HG03097 (cell line): Measurements from ENCODE around the gene IMP3.
A peak's percentile ranks its signal among the peaks of the same experiment; 100 is the strongest.

Source experiments
- ATAC-seq: cut with Tn5 transposase; IDR thresholded peaks from one replicate; pipeline ENCODE4 v1.9.1; 2021; ENCODE audit not compliant: unreplicated experiment, low FRiP score

The IMP3 gene

DNA sequence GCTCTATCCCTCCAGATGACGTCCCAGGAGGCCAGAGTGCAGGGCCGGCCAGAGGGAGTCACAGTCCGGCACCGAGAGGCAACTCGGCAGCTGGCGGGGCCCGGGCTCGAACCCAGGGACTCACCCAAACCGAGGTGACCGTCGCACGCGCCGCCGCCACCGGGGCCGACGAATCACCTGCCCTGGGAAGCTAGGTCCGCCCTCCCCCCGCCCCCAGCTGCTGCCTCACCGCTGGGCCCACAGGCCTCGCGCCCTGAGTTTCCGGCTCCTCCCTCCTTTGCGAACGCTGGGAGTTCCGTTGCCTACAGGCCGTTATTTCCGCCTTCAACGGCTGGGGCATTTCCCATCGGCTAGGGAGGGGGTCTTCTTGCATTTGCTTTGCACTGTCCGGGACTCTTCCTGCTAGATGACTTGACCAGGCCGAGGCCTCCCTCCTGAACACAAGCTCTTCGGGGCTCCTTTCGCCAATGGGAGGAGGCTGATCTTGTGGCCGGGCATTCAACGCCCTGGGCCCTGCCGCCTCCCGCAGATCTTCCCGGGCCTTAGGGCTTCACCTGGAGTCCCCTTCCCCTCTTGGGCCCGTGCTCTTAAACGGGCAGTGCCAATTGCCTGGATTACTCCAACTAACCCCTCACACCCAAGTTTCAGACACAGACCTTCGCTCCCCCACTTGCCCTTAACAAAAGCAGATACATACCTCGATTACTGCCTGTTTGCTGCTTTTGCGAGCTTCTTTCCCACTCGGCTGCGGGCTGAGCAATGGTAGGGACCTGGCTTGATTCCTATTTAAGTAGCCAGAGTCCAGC, 14.3 kb downstream of the IMP3 start, which contains the start of gene SNUPN:
TSS of gene SNUPN (minus strand) at position 184 of the 806 bp plus-strand sequence. CDS start 4,674 bp downstream, outside the sequence.
- ATAC-seq: peak; percentile 82

DNA sequence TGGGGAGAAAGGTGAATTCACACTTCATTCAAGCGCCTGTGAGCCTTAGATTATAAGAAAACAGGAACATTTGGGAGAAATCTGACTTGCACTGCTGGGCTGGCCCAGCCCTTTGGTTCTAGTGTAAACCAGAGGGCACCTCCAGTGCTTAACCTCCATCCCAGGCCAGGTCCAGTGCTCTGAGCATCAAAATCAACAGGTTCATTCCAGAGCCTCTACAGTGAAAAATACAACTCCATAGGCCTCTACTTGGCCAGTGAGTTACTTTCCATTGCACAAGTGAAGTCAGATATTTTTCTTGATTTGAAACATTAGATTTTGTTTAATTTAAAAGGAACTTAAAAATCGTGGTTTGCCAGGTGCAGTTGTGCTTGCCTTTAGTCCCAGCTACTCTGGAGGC, 17.5 kb downstream of the IMP3 start:
- no peak for ATAC-seq

DNA sequence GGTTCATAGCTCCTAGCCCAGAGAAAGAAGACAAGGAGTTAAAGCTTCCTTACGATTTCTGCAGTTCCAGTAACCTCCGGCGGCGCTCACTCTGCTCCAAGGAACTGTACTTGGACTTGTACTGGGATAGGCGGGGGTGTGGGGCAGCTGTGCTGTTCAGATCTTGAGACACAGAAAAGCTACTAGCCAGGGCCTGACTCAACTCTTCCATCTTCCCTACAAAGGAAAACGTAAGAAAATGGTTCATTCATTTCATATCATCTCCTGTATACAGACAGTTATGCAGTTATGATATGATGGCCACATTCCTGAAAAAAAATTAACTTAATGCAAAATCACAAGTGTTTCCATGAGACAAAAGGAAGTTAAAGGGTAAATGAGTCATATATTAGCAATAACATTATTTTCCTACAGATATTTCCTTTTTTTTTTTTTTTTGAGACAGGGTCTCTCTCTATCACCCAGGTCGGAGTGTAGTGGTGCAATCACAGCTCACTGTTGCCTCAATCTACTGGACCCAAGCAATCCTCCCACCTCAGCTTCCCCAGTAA, 19.1 kb downstream of the IMP3 start:
- ATAC-seq: no peak

DNA sequence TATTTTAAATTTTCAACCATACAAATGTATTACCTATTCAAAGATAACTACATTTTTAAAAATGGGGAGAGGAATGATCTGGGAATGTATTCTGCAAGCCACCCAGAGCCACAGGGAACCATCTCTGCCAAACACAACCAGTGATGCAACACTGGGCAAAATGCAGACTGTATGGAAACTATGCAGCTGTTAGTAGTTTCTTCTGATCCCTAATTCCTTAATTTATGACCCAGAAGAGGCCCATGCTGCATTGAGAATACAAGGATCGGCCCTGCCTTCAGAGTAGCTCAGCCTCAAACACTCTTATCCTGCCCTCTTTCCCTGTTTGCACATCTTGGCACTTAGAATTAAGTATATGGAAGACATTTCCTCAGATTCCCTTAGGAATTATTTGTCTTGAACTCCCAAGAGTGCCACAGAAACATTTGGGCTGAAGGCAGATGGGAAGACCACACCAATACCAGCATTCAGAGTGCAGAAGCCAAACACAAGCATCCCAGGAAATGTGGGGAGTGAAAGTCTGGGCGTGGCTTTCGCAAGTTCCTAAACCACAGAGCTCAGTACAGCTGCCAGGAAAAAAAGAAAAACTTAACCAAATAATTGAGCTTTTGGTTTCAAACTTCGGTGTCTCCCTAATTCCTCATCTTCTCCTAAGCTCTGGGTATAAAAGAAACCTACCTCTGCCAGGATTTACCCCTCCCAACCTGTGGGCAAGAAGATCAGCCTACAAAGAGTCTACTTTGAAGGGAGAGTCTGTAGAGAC, 19.8 kb downstream of the IMP3 start:
- ATAC-seq: no peak

DNA sequence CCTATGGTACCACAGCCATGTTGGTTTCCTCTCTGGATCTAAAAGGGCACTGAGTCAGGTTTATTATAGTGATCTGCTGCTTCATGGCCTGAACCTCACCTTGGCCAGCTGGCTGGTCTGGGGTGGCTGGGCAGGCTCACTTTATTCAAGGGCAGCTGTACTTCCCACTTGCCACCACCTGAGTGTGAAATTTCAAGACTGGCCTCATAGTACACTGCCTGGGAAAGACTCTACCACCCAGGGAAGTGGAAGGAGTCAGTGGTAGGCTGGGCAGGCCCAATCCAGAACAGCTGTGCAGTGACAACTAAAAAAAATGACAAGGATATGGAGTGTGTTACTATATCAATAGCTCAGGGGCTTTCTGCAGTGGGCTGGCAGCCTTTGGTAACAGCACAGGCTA, 23.3 kb downstream of the IMP3 start:
- ATAC-seq: no peak

DNA sequence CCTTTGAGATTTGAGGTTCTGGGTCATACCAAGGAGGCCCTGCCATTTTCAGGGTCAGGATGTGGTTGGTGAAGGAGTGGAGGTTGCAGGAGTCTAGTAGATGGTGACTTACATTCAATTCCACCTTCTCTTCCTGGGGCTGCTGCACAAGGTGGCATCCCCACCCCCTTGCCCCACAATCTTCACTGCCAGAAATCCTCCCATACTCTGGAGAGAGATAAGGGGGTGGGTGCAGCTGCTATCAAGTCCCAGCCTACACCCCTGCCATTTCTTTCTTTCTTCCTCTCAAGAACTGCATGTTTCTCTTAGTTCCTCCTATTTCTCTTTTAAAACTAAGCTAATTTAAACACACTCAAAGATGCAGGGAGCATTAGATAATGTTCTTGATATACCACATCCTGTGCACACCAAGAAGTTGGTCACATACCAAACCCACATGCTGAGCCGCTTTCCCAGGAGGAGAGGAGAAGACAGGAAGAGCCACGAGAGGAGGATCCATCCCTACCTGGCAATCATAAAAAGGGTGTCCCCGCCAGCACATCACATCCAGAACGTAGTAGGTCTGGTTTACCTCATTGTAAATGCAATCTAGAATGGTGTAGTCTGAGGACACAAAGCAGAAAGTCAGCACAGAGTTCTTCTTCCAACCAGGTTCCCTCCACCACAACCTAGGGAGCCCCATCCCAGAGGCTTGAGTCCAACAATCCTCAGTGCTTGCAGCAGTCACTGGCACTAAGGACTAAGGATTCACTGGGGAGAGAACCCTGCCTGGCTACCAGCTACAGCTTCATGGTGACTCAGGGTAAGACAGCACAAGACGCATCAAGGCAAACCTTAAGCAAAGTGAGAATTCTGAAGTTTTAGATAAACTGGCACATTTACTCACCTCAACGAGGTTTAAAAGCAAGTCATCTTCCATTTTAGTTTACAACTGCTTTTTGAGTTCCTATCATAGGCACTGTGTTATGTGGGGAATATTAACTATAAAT, 33.0 kb downstream of the IMP3 start:
- no peak for ATAC-seq

DNA sequence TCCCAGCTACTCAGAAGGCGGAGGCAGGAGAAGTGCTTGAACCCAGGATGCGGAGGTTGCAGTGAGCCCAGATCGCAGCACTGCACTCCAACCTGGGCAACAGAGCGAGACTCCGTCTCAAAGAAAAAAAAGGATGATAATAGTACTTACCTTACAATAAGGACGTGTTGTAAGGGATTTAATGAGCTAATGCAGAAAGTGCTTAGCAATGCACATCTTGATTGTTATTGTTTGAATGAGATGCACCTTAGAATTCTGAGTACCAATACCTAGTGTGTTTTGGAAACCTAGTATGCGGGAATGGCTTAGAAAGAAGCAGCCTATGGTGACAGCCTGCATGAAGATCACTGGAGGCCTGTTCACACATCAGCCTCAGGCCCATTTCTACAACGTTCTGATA, 34.0 kb downstream of the IMP3 start:
- ATAC-seq: no peak

DNA sequence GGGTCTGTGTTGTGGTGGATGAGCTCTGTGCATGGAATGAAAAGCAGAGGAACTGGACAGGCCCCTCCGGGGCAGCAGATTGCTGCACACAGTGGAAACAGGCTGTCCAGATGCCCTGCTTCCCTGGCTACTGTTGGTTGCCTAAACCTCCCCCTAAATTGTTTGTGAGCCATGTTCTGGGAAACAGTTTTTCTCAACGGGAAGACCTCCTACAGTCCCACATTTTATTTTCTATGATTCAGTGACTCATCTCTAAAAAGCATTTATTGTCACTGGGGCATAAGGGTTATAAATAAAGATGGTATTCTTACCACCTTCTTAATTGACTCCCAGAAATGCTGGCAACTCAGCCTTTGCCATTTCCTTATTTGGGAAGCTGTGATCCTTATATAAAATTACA, 40.6 kb downstream of the IMP3 start:
- no peak for ATAC-seq

DNA sequence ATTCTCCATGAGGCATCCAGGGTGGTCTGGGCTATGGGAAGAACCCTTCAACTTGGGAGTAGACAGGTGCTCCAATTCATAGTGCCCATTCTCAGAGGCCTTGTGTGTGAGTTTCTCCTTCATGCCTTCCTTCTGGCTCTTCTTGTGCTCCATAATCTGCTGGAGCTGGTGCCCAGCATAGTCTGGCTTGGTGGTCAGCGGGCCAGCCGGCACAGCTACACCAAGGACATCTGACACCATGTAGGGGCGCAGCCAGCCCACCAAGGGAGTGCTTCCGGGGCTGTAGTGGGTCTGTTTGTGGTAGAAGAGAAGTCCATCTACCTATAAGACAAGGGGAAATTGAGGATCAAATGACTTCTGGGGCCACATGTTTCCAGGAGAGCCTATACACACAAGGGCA, 41.7 kb downstream of the IMP3 start:
- ATAC-seq: no peak

DNA sequence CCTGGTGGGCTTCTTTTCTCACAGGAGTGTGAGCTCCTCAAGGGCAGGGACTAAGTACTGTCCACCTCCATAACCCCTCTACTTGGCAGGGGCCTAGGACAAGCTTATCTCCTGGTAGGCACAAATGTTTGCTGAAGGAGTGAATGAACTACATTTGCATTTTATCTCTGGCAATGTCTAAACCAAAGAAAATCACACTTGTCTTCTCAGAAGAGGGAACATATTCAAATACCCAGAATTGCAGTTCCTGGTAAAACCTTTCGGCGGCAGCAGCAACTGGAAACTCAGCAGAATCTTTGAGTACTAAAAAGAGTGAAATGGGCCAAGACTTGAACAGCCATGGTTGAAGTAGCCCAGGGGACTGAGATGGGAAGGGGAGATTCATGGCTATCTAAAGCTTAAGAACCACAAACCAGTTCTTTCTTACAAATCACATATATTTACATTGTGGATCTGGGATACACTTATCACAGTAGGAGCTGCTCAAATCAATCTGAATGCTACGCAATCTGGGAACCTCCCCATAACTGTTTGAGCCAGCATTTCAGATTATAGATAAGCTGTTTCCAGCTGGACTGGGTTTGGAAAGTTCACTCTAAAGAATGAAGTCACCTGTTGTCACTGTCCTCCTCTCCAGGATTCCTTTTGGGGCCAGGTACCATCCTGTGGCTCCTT, 42.2 kb downstream of the IMP3 start:
- no peak for ATAC-seq

DNA sequence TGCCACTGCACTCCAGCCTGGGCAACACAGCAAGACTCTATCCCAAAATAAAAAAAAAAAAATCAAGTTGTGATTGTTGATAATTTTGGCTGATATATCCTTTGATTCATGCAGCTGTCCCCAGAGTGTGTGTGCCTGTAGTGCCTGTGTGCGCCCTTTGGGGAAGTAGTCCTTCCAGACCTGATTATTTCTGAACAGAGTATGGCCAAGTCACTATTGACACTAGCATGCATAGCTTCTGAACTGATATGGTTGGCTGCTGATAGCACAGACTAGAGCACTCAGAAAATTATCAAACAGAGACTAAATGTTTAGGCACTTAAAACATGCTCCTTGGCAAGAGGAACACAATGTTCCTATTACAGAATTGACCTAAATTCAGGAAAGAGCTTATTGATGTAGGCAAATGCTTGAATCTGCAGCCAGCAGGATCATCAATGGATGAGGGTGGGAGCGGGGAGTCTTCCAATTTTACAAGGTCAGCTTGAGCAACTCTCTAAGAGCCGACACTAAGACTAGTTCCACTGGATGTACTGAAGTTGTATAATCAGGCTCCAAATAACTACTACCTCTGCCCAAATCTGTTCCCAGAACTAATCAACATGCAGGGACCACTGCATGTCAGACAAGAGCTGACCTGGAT, 43.2 kb downstream of the IMP3 start:
- no peak for ATAC-seq

DNA sequence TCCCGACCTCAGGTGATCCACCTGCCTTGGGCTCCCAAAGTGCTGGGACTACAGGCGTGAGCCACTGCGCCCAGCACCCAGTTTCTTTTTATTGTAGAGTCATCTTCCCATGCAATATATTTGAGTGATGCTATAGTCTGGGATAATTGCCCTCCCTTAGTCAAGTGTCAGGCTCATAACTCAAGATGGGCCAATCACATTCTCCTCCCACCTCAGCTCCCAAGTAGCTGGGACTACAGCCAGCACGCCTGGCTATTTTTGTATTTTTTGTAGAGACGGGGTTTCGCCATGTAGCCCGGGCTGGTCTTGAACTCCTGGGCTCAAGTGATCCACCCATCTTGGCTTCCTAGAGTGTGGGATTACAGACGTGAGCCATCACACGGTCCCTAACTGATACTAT, 45.7 kb downstream of the IMP3 start:
- no peak for ATAC-seq

DNA sequence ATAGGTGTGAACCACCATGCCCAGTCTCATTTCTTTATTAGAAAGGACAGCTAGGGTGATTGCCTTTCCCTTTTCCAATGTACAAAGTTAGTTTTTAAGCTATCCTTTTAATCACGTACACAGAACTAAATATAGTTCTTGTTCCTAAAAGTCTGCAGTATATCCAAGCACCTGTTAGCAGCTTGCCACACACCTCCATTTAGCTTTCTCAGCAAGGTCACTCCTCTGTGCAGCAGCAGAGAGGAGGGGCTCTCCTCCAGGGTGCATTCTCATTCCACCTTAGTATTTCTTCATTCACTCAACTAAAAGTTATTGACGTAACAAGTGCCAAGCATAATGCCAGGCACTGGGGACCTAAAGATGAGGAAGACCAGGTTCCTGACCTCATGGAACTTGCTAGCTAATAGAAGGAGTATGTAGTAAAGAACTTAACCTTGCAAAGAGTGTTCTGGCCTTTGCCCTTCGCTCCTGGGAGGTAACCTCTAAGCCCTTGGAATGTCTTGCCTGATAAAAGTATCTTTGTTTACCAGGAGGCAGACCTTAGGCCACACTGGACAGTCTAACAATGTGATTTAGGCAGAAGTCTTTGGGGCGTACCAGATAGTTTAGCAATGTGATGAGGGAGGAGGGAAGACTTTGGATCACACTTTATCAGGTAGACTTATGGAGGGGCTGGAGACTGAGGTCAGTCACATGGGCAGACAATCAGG, 48.2 kb downstream of the IMP3 start:
- ATAC-seq: no peak

DNA sequence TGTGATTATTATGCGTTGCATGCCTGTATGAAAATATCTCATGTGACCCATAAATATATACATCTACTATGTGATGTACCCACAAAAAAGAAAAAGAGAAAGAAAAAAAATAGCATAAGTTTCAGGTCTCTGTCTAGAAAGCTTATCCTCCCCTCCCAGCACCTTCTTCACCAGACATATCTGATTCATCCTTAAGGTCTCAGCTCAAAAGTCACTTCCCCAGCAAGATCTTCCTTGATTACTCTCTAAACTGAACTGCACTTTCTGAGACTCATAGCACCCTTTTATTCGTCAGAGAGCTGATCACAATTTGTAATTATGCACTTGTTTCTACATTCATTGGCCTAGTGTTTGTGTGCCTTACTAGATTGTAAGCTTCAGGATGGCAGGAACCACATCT, 49.8 kb downstream of the IMP3 start:
- ATAC-seq: no peak
